22Rv1 (cell line): ENCODE measurements around the gene LHCGR.

Source experiments
- H3K27ac ChIP-seq: fragments of 450-650 bp; 2 replicates; pipeline ENCODE4 v1.5.1; 2017
- CTCF ChIP-seq: fragments of 450-650 bp; IDR thresholded peaks from 2 replicates; pipeline ENCODE4 v1.5.1; 2017; ENCODE audit warnings: mild to moderate bottlenecking
- ZFX ChIP-seq: fragments of 450-650 bp; IDR thresholded peaks from 2 replicates; pipeline ENCODE4 v1.6.1; 2017; ENCODE audit warnings: antibody characterized with exemption, borderline replicate concordance

LHCGR gene

GRCh38 chr2:48781366-48781765, 25.8 kb upstream of the LHCGR start:
- TF ChIP-seq CTCF, result no peak
- TF ChIP-seq ZFX, result no peak
- no peak overlapping the region for H3K27ac ChIP-seq

GRCh38 chr2:48779019-48779716, 23.6 kb upstream of the LHCGR start:
- H3K27ac ChIP-seq, result no peak overlapping the region
- no peak for TF ChIP-seq CTCF
- TF ChIP-seq ZFX, result no peak

GRCh38 chr2:48774251-48774650, 18.7 kb upstream of the LHCGR start:
- no peak overlapping the region for H3K27ac ChIP-seq
- TF ChIP-seq CTCF, result no peak
- TF ChIP-seq ZFX, result no peak

GRCh38 chr2:48771241-48772014, 15.9 kb upstream of the LHCGR start:
- TF ChIP-seq ZFX (no peak), CTCF (no peak)
- no peak overlapping the region for H3K27ac ChIP-seq

- no peak for TF ChIP-seq ZFX
- TF ChIP-seq CTCF, result no peak
- H3K27ac ChIP-seq, result no peak overlapping the region
Measured at GRCh38 chr2:48770181-48770580, 14.7 kb upstream of the LHCGR start.

- TF ChIP-seq CTCF (no peak), ZFX (no peak)
- no peak overlapping the region for H3K27ac ChIP-seq
Measured at GRCh38 chr2:48768669-48769068, 13.1 kb upstream of the LHCGR start.

GRCh38 chr2:48767330-48767729, 11.8 kb upstream of the LHCGR start:
- TF ChIP-seq ZFX, result no peak
- no peak for TF ChIP-seq CTCF
- no peak overlapping the region for H3K27ac ChIP-seq
